Chondrocyte (in vitro differentiated cells): Measurements from ENCODE around the gene PARPBP. TPM values are rescaled to one million over a fixed set of nuclear protein-coding genes. Genes with fewer than 3 reads are reported as not detected.

Experiments
- DNase-seq: peaks from one replicate; pipeline ENCODE4 v3.0.0; 2021; ENCODE audit warnings: mixed read lengths, low spot score
- H3K27ac Mint-ChIP-seq: one replicate; pipeline ENCODE4 v1.8.0; 2021; ENCODE audit warnings: mild to moderate bottlenecking, moderate library complexity, mixed read lengths; ENCODE audit not compliant: unreplicated experiment
- H3K27me3 Mint-ChIP-seq: 2 replicates; pipeline ENCODE4 v1.8.0; 2021; ENCODE audit warnings: low read depth, mixed read lengths
- H3K36me3 Mint-ChIP-seq: 2 replicates; pipeline ENCODE4 v1.8.0; 2021; ENCODE audit warnings: low read depth, mixed read lengths
- H3K4me1 Mint-ChIP-seq: 2 replicates; pipeline ENCODE4 v1.8.0; 2021; ENCODE audit warnings: low read depth, mild to moderate bottlenecking, mixed read lengths
- H3K4me3 Mint-ChIP-seq: one replicate; pipeline ENCODE4 v1.8.0; 2021; ENCODE audit warnings: mild to moderate bottlenecking, moderate library complexity, mixed read lengths; ENCODE audit not compliant: unreplicated experiment
- H3K9me3 Mint-ChIP-seq: 2 replicates; pipeline ENCODE4 v1.8.0; 2021; ENCODE audit warnings: low read depth, mixed read lengths
- CTCF ChIP-seq: fragments of 200-600 bp; sonication (generic); IDR thresholded peaks from 2 replicates; pipeline ENCODE4 v1.5.0; 2021; ENCODE audit warnings: antibody characterized with exemption, mild to moderate bottlenecking, moderate library complexity
- total RNA-seq: library from RNA; stranded (reverse); gene quantifications from 3 replicates; pipeline ENCODE4 v1.2.1, GENCODE V29; 2021

Gene PARPBP
- total RNA-seq, 1 donor from 2014 or later = 3.8 TPM

DNA sequence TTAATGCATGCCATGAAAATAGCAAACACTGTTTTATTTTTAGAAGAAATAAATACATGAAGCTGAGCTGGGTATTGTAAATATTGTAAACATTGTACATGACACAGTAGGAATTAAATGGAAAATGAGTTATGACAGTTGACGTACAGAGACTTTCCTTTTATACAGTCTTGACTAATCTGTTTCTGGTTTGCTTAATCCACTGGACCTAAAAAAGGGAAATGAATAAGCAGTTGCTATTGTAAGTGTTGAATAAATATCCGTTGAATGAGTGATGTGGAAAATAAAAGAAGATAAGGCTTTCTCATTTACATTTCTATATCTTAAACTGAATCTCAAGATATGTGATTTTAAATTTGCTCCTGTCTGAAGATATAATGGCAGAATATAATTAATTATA lies 62.7 kb downstream of the PARPBP start:
- no peak for DNase-seq
- Mint-ChIP-seq H3K4me3 (no peak overlapping the region), H3K4me1 (no peaks in the 10 kb centered on the region), H3K27me3 (no peaks in the 10 kb centered on the region), H3K9me3 (no peaks in the 10 kb centered on the region), H3K27ac (no peak overlapping the region), H3K36me3 (no peaks in the 10 kb centered on the region)
- TF ChIP-seq CTCF = no peak

- no peaks in the 10 kb centered on the region for H3K36me3 Mint-ChIP-seq
- H3K9me3 Mint-ChIP-seq = no peaks in the 10 kb centered on the region
- no peak overlapping the region for H3K27ac Mint-ChIP-seq
- DNase-seq = no peak
- H3K27me3 Mint-ChIP-seq = no peaks in the 10 kb centered on the region
- no peak for TF ChIP-seq CTCF
- H3K4me3 Mint-ChIP-seq = no peak overlapping the region
- peaks cover 4% of the 10 kb centered on the region for H3K4me1 Mint-ChIP-seq
Measured at GRCh38 chr12:102195826-102196225, 75.8 kb downstream of the PARPBP start.

DNA sequence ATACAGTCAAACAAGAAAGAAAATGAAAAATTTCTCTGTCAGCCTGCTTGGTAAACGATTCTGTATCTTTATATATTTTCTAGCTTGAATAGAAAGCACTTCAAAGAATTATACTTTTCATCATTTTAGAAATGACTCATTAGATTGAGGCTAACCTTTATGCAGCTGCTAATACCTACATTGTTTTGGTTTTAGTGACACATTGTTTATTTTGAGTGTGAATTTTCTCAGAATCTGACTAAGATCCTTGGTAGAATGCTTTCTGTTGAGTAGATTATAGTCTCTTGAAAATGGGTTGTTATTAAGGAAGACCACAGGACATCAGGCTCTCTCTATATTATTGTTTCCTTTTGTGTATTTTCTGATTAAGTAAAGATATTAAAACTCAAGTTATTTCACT lies 77.8 kb downstream of the PARPBP start, which contains the start of gene PMCH:
Gene PMCH (minus strand): TSS at position 45 of the 400 bp plus-strand sequence. CDS start 63 bp downstream, outside the sequence.
- TF ChIP-seq CTCF = no peak
- H3K4me3 Mint-ChIP-seq = no peak within 1 kb of the TSS
- no peaks in the 10 kb centered on the region for H3K9me3 Mint-ChIP-seq
- no peak for DNase-seq
- H3K27me3 Mint-ChIP-seq = no peaks in the 10 kb centered on the region
- no peak within 1 kb of the TSS for H3K27ac Mint-ChIP-seq
- peaks cover 4% of the 10 kb centered on the region for H3K4me1 Mint-ChIP-seq
- no peaks in the 10 kb centered on the region for H3K36me3 Mint-ChIP-seq

GRCh38 chr12:102201436-102202061 lies 81.6 kb downstream of the PARPBP start:
- no peaks in the 10 kb centered on the region for H3K27me3 Mint-ChIP-seq
- H3K27ac Mint-ChIP-seq = no peak overlapping the region
- DNase-seq = no peak
- peaks cover 4% of the 10 kb centered on the region for H3K4me1 Mint-ChIP-seq
- H3K4me3 Mint-ChIP-seq = no peak overlapping the region
- TF ChIP-seq CTCF = no peak
- peaks cover 4% of the 10 kb centered on the region for H3K36me3 Mint-ChIP-seq
- H3K9me3 Mint-ChIP-seq = peaks cover 5% of the 10 kb centered on the region

GRCh38 chr12:102202556-102202955 lies 82.6 kb downstream of the PARPBP start:
- Mint-ChIP-seq H3K4me1 (peaks cover 4% of the 10 kb centered on the region), H3K4me3 (no peak overlapping the region), H3K9me3 (peaks cover 5% of the 10 kb centered on the region), H3K27me3 (no peaks in the 10 kb centered on the region), H3K27ac (no peak overlapping the region), H3K36me3 (peaks cover 4% of the 10 kb centered on the region)
- no peak for DNase-seq
- no peak for TF ChIP-seq CTCF
